Measurements from ENCODE around the gene SPATA24. TPM values are rescaled to one million over a fixed set of nuclear protein-coding genes. Genes with fewer than 3 reads are reported as not detected.

The SPATA24 gene
- polyA plus RNA-seq, 3 donors: 1.6 to 3.5 (median 3.2) TPM

DNA sequence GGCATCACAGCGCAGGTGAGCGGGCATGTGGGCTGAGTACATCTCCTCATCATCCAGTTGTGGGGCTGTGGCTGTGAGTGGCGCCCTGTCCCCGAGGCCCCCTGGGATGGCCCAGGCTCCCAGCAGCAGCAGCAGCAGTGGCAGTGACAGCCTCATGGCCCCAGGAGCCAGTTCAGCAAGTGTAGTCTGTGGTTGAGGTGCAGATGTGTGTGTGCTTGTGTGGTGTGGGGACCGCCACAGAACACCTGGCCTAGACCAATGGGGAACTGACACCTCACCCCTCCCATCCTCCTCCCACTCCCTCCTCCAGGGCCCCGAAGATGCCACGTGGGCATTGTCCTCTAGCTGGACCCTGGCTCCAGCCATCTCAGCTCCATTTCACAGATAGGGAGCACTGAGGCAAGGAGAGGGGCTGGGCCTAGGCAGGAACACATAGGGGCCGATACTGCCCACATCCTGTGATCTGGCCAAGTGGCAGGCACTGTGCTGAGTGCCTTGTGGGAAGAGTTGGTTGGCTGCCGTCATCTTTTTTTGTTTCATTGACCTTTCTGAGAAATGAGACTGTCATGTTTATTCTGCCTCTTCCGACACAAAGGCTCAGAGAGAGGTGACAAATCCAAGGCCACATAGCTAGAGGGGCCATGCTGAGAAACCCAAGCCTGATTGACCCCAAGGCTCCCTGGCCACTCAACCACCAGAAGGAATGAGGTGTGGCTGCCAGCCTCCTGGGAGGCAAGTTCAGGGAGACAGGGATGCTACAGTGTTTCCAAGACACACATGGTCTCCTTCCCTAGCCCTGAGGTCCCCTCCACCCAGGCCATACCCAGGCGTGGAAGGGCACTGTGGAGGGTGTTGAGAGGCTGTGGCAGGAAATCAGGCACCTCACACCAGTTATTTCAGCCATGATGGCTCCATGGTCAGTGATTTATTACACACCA lies 13.9 kb downstream of the SPATA24 start, which contains the start of gene MZB1:
TSS of gene MZB1 (minus strand) at position 213 of the 938 bp plus-strand sequence. CDS start at position 156, 57 bp downstream.
- Histone ChIP-seq H3K4me2 (replicated peaks; ENCODE audit: extremely low read depth, low read length, poor library complexity, severe bottlenecking) (no peak within 1 kb of the TSS), H2AFZ (ENCODE audit: insufficient read depth, low read depth, low read length, poor library complexity, severe bottlenecking) (no peak within 1 kb of the TSS), H4K20me1 (ENCODE audit: insufficient read depth, low read length) (no peaks in the 10 kb centered on the region), H3K9ac (ENCODE audit: insufficient read depth, low read length, poor library complexity, severe bottlenecking) (no peak within 1 kb of the TSS), H3K27me3 (ENCODE audit: control insufficient read depth in 2 of 2, insufficient read depth in 2 of 2, low read length in 2 of 2) (peaks cover 12 to 37% of the 10 kb centered on the region in 2 donors), H3K4me1 (ENCODE audit: control insufficient read depth in 1 of 2, insufficient read depth in 2 of 2, low read length in 2 of 2) (peaks cover 40 to 57% of the 10 kb centered on the region in 2 donors), H3K36me3 (replicated peaks in 1 of 2; ENCODE audit: control insufficient read depth in 1 of 2, insufficient read depth in 2 of 2, low read length in 2 of 2) (no peaks in the 10 kb centered on the region), H3K79me2 (ENCODE audit: insufficient read depth, low read length) (no peaks in the 10 kb centered on the region), H3K9me3 (replicated peaks in 1 of 2; ENCODE audit: control insufficient read depth in 1 of 2, insufficient read depth in 1 of 2, low read length in 2 of 2) (peaks cover 0 to 5% of the 10 kb centered on the region in 2 donors), H3K27ac (ENCODE audit: low read depth in 1 of 2, low read length in 2 of 2) (no peak within 1 kb of the TSS), H3K4me3 (replicated peaks in 1 of 3; ENCODE audit: low read depth in 2 of 3, low read length in 3 of 3) (no peak within 1 kb of the TSS)
- 40% methylated on average over 7 of the region's 11 CpGs for WGBS (ENCODE audit: insufficient coverage)
- Mint-ChIP-seq H3K36me3 (peaks cover 5% of the 10 kb centered on the region in 2 donors), H3K4me1 (peaks cover 52% of the 10 kb centered on the region), H3K27ac (peak within 1 kb of the TSS in 3 of 7 donors; percentile 26 to 72 (median 59)), H3K27me3 (ENCODE audit: low read depth in 3 of 3) (peaks cover 43 to 54% (median 53%) of the 10 kb centered on the region in 3 donors), H3K4me3 (peak within 1 kb of the TSS in 1 of 2 donors; percentile 24), H3K9me3 (peaks cover 0 to 9% (median 5%) of the 10 kb centered on the region in 7 donors)
- TF ChIP-seq, protein P1, sequence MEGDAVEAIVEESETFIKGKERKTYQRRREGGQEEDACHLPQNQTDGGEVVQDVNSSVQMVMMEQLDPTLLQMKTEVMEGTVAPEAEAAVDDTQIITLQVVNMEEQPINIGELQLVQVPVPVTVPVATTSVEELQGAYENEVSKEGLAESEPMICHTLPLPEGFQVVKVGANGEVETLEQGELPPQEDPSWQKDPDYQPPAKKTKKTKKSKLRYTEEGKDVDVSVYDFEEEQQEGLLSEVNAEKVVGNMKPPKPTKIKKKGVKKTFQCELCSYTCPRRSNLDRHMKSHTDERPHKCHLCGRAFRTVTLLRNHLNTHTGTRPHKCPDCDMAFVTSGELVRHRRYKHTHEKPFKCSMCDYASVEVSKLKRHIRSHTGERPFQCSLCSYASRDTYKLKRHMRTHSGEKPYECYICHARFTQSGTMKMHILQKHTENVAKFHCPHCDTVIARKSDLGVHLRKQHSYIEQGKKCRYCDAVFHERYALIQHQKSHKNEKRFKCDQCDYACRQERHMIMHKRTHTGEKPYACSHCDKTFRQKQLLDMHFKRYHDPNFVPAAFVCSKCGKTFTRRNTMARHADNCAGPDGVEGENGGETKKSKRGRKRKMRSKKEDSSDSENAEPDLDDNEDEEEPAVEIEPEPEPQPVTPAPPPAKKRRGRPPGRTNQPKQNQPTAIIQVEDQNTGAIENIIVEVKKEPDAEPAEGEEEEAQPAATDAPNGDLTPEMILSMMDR (IDR thresholded peaks at IDR 0.05): no peak
- DNase-seq: no peak
- intact Hi-C loops (cut with micrococcal nuclease): no loop called here

- Mint-ChIP-seq H3K27ac (peak overlapping the region in 1 of 7 donors; percentile 50), H3K9me3 (peaks cover 0 to 5% (median 3%) of the 10 kb centered on the region in 7 donors), H3K36me3 (peaks cover 5% of the 10 kb centered on the region in 2 donors), H3K4me3 (no peak overlapping the region), H3K4me1 (peaks cover 54% of the 10 kb centered on the region), H3K27me3 (ENCODE audit: low read depth in 3 of 3) (peaks cover 31 to 42% (median 37%) of the 10 kb centered on the region in 3 donors)
- peaks cover 39 to 50% of the 10 kb centered on the region in 2 donors for H3K4me1 ChIP-seq (ENCODE audit: control insufficient read depth in 1 of 2, insufficient read depth in 2 of 2, low read length in 2 of 2)
- H2AFZ ChIP-seq (ENCODE audit: insufficient read depth, low read depth, low read length, poor library complexity, severe bottlenecking): no peak overlapping the region
- no peak overlapping the region for H3K4me3 ChIP-seq (replicated peaks in 1 of 3; ENCODE audit: low read depth in 2 of 3, low read length in 3 of 3)
- no peaks in the 10 kb centered on the region for H3K9me3 ChIP-seq (replicated peaks in 1 of 2; ENCODE audit: control insufficient read depth in 1 of 2, insufficient read depth in 1 of 2, low read length in 2 of 2)
- H3K36me3 ChIP-seq (replicated peaks in 1 of 2; ENCODE audit: control insufficient read depth in 1 of 2, insufficient read depth in 2 of 2, low read length in 2 of 2): no peaks in the 10 kb centered on the region
- no peaks in the 10 kb centered on the region for H4K20me1 ChIP-seq (ENCODE audit: insufficient read depth, low read length)
- no peak overlapping the region for H3K27ac ChIP-seq (ENCODE audit: low read depth in 1 of 2, low read length in 2 of 2)
- intact Hi-C loops (cut with micrococcal nuclease): no loop called here
- H3K4me2 ChIP-seq (replicated peaks; ENCODE audit: extremely low read depth, low read length, poor library complexity, severe bottlenecking): no peak overlapping the region
- TF ChIP-seq, protein P1 (IDR thresholded peaks at IDR 0.05): no peak
- no peak for DNase-seq
- 0% methylated on average over 5 of the region's 8 CpGs for WGBS (ENCODE audit: insufficient coverage)
- no peak overlapping the region for H3K9ac ChIP-seq (ENCODE audit: insufficient read depth, low read length, poor library complexity, severe bottlenecking)
- H3K27me3 ChIP-seq (ENCODE audit: control insufficient read depth in 2 of 2, insufficient read depth in 2 of 2, low read length in 2 of 2): peaks cover 8 to 26% of the 10 kb centered on the region in 2 donors
- H3K79me2 ChIP-seq (ENCODE audit: insufficient read depth, low read length): no peaks in the 10 kb centered on the region
Measured at GRCh38 chr5:139388198-139388821, 15.6 kb downstream of the SPATA24 start.

Data from CD14-positive monocyte (primary cell).